Stomach (tissue), 9 donors: ENCODE measurements around the gene ABCA5. TPM values are rescaled to one million over a fixed set of nuclear protein-coding genes. Genes with fewer than 3 reads are reported as not detected.

Source experiments
- DNase-seq, 2 donors: peaks; one replicate each; pipeline versions ENCODE4 v3.0.0 to v3.0.0-alpha.2; 2013 to 2019
- H3K27ac ChIP-seq, 5 donors: fragments of 200-600 bp in 4 of 5; sonication (generic) in 4 of 5; one replicate each; pipeline ENCODE4 v1.5.1; 2013 to 2019; ENCODE audit warnings: mild to moderate bottlenecking in 1 of 5, moderate library complexity in 1 of 5
- H3K27me3 ChIP-seq, 3 donors: fragments of 200-600 bp; sonication (generic); one replicate each; pipeline ENCODE4 v1.5.1; 2017 to 2019; ENCODE audit warnings: mixed run types in 1 of 3
- H3K36me3 ChIP-seq, 4 donors: fragments of 200-600 bp; sonication (generic); 1 replicate in 3 of 4; 2 replicates in 1 of 4; pipeline ENCODE4 v1.5.1; 2016 to 2019
- H3K4me1 ChIP-seq, 4 donors: fragments of 200-600 bp; sonication (generic); one replicate each; pipeline ENCODE4 v1.5.1; 2016 to 2019
- H3K4me3 ChIP-seq, 4 donors: fragments of 200-600 bp; sonication (generic) in 3 of 4; one replicate each; pipeline ENCODE4 v1.5.1; 2016 to 2019; ENCODE audit warnings: mild to moderate bottlenecking in 1 of 4
- H3K9me3 ChIP-seq, 4 donors: fragments of 200-600 bp; sonication (generic); one replicate each; pipeline ENCODE4 v1.5.1; 2016 to 2019
- EP300 ChIP-seq: sonication (generic); formaldehyde crosslinking; IDR thresholded peaks from one replicate; pipeline ENCODE4 v1.6.1; 2017; ENCODE audit warnings: antibody characterized with exemption
- POLR2A ChIP-seq, 4 donors: fragments of 450-650 bp; IDR thresholded peaks; one replicate each; pipeline ENCODE4 v1.6.1; 2016; ENCODE audit warnings: antibody characterized with exemption in 4 of 4, control low read depth in 2 of 4, mild to moderate bottlenecking in 1 of 4, moderate library complexity in 1 of 4
- POLR2AphosphoS5 ChIP-seq, 3 donors: sonication (generic); formaldehyde crosslinking; IDR thresholded peaks; one replicate each; pipeline ENCODE4 v1.6.1; 2016; ENCODE audit warnings: antibody characterized with exemption in 3 of 3
- WGBS, 5 donors: extraction: QIAGEN DNeasy Blood & Tissue Kit in 3 of 5; methylation state at CpG; one replicate each; pipeline versions ENCODE4 v1.1.5 to v1.1.7; 2013 to 2018; 5-methylcytosine and 5-hydroxymethylcytosine counted together
- intact Hi-C: fragments of 100-400 bp; cut with DNase I; formaldehyde crosslinking; loops from one replicate; pipeline ENCODE4 v1.15.1; 2023; ENCODE audit warnings: low total_unique reads
- polyA plus RNA-seq, 3 donors: library from polyadenylated mRNA; stranded (reverse); fragments of 200-250 nt; gene quantifications; one replicate each; pipeline ENCODE4 v1.2.3, GENCODE V29; 2013
- total RNA-seq, 5 donors: library from RNA; depleted of rRNA; stranded (reverse); fragments of >200 nt; gene quantifications; one replicate each; pipeline versions ENCODE4 v1.1.0 to v1.2.3, GENCODE V29; 2014 to 2016
- TF ChIP-seq, protein P1 (sequence below), 7 experiments: fragments of 450-650 bp in 4 of 7; fragments of 200-600 bp in 3 of 7; sonication (generic) in 3 of 7; IDR thresholded peaks; one replicate each; pipeline ENCODE4 v1.5.1; 2016 to 2019; ENCODE audit warnings: antibody characterized with exemption in 7 of 7, control low read depth in 2 of 7, mild to moderate bottlenecking in 1 of 7
- donor health status: healthy with polysubstance abuse.
- donor health status: Bipolar disorder and iron deficiency.
- donor health status: healthy.

Gene ABCA5
- total and polyA plus RNA-seq, 8 donors = 2.1 to 80.1 (median 29.7) TPM

DNA sequence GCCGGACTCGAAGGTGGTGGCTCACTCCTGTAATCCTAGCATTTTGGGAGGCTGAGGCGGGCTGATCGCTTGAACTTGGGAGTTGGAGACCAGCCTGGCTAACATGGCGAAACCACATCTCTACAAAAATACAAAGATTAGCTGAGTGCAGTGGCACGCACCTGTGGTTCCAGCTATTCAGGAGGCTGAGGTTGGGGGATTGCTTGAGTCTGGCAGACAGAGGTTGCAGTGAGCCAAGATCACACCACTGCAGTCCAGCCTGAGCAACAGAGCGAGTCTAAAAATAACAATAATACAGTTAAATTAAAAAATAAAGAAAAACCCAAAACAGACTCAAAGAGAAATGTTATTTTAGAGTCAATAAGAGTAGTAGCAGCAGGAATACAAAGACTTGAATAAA, 29.7 kb upstream of the ABCA5 start:
- no peaks in the 10 kb centered on the region for H3K36me3 ChIP-seq
- H3K4me3 ChIP-seq = no peak overlapping the region
- no peaks in the 10 kb centered on the region for H3K9me3 ChIP-seq
- no peak overlapping the region for H3K27ac ChIP-seq
- TF ChIP-seq, protein P1, sequence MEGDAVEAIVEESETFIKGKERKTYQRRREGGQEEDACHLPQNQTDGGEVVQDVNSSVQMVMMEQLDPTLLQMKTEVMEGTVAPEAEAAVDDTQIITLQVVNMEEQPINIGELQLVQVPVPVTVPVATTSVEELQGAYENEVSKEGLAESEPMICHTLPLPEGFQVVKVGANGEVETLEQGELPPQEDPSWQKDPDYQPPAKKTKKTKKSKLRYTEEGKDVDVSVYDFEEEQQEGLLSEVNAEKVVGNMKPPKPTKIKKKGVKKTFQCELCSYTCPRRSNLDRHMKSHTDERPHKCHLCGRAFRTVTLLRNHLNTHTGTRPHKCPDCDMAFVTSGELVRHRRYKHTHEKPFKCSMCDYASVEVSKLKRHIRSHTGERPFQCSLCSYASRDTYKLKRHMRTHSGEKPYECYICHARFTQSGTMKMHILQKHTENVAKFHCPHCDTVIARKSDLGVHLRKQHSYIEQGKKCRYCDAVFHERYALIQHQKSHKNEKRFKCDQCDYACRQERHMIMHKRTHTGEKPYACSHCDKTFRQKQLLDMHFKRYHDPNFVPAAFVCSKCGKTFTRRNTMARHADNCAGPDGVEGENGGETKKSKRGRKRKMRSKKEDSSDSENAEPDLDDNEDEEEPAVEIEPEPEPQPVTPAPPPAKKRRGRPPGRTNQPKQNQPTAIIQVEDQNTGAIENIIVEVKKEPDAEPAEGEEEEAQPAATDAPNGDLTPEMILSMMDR (IDR thresholded peaks at IDR 0.05) = no peak
- TF ChIP-seq POLR2A (IDR thresholded peaks at IDR 0.05) (no peak), EP300 (no peak), POLR2AphosphoS5 (IDR thresholded peaks at IDR 0.05) (no peak)
- H3K27me3 ChIP-seq = no peaks in the 10 kb centered on the region
- no peaks in the 10 kb centered on the region for H3K4me1 ChIP-seq
- DNase-seq = no peak
- 92 to 96% (median 94%) methylated on average over 7 of the region's 7 CpGs for WGBS, 5 donors
- intact Hi-C loops = no loop called here

GRCh38 chr17:69350911-69351310, 24.0 kb upstream of the ABCA5 start:
- intact Hi-C loops = no loop called here
- Histone ChIP-seq H3K27ac (no peak overlapping the region), H3K9me3 (peaks cover 0 to 5% (median 0%) of the 10 kb centered on the region in 4 donors), H3K27me3 (no peaks in the 10 kb centered on the region), H3K36me3 (no peaks in the 10 kb centered on the region), H3K4me3 (no peak overlapping the region), H3K4me1 (no peaks in the 10 kb centered on the region)
- DNase-seq = no peak
- WGBS, 5 donors = 59 to 78% (median 74%) methylated on average over 4 of the region's 4 CpGs
- TF ChIP-seq, protein P1 (IDR thresholded peaks at IDR 0.05) = no peak
- TF ChIP-seq POLR2A (IDR thresholded peaks at IDR 0.05) (no peak), POLR2AphosphoS5 (IDR thresholded peaks at IDR 0.05) (no peak), EP300 (no peak)

- H3K4me3 ChIP-seq = no peak overlapping the region
- no peak for DNase-seq
- H3K27me3 ChIP-seq = no peaks in the 10 kb centered on the region
- H3K27ac ChIP-seq = no peak overlapping the region
- TF ChIP-seq, protein P1 (IDR thresholded peaks at IDR 0.05) = no peak
- TF ChIP-seq EP300 (no peak), POLR2A (IDR thresholded peaks at IDR 0.05) (no peak), POLR2AphosphoS5 (IDR thresholded peaks at IDR 0.05) (no peak)
- H3K36me3 ChIP-seq = no peaks in the 10 kb centered on the region
- peaks cover 0 to 5% (median 0%) of the 10 kb centered on the region in 4 donors for H3K9me3 ChIP-seq
- intact Hi-C loops = no loop called here
- H3K4me1 ChIP-seq = no peaks in the 10 kb centered on the region
- WGBS, 5 donors = 70 to 83% (median 74%) methylated on average over 2 of the region's 2 CpGs
Measured at GRCh38 chr17:69348429-69348828, 21.5 kb upstream of the ABCA5 start.

- WGBS, 5 donors = 83 to 90% (median 86%) methylated on average over 7 of the region's 7 CpGs
- DNase-seq = no peak
- intact Hi-C loops = no loop called here
- no peaks in the 10 kb centered on the region for H3K27me3 ChIP-seq
- TF ChIP-seq EP300 (no peak), POLR2AphosphoS5 (IDR thresholded peaks at IDR 0.05) (no peak), POLR2A (IDR thresholded peaks at IDR 0.05) (no peak)
- TF ChIP-seq, protein P1 (IDR thresholded peaks at IDR 0.05) = no peak
- no peak overlapping the region for H3K27ac ChIP-seq
- H3K9me3 ChIP-seq = peaks cover 0 to 5% (median 0%) of the 10 kb centered on the region in 4 donors
- H3K4me1 ChIP-seq = no peaks in the 10 kb centered on the region
- no peak overlapping the region for H3K4me3 ChIP-seq
- no peaks in the 10 kb centered on the region for H3K36me3 ChIP-seq
Measured at GRCh38 chr17:69346766-69347165, 19.8 kb upstream of the ABCA5 start.
